ENCODE data around the gene GDPD4. TPM values are rescaled to one million over a fixed set of nuclear protein-coding genes. Genes with fewer than 3 reads are reported as not detected.

The GDPD4 gene
- total RNA-seq, 2 donors from 2014 or later, result not detected

DNA sequence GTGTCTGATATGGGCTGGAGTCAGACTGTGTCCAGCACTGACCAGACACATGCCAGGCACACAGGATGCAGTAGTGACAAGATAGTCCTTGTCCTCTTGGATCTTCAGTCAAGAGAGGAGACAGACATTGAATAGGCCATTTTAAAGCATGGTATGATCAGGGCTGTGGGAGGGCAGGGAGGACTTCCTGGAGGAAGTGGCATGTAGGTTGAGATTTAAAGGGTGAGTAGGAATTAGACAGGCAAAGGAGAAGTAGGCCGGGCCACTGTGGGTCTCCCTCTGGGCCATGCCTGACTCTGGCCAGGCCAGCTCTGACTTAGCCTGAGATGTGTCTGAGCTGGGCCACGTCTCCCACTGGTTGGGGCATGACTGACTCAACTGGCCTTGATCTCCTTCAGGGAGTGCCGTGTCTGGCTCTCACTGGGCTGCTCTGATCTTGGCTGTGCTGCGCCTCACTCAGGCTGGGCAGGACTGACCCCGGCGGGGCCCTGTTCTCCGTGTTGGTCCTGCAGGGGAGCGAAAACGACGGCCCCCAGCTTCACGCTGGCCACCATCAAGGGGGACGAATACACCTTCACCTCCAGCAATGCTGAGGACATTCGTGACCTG is 102.2 kb downstream of the GDPD4 start:
- no peak for ATAC-seq (replicated peaks)
- Mint-ChIP-seq H3K36me3 (ENCODE audit: low read depth) (no peaks in the 10 kb centered on the region), H3K9me3 (no peaks in the 10 kb centered on the region), H3K4me3 (no peak overlapping the region), H3K27me3 (no peaks in the 10 kb centered on the region), H3K4me1 (no peaks in the 10 kb centered on the region), H3K27ac (no peak overlapping the region)

DNA sequence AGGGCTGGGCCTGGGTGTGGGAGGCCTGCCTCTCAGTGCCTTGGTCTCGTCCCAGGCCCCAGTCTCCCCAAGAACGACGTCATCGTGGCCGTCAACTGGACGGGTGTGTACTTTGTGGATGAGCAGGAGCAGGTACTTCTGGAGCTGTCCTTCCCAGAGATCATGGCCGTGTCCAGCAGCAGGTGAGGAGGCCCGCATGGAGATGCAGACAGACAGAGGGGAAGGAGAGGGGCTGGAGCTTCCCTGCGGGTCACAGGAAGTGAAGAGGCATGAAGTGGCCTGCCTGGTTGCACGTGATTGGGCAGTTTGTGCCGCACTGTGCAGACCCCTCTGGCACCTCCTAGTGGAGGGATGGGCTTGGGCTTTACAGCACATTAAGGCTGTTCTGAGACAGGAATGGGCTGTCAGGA is 103.0 kb downstream of the GDPD4 start:
- ATAC-seq (replicated peaks), result peak; percentile 47
- no peaks in the 10 kb centered on the region for H3K4me1 Mint-ChIP-seq
- no peaks in the 10 kb centered on the region for H3K27me3 Mint-ChIP-seq
- H3K9me3 Mint-ChIP-seq, result no peaks in the 10 kb centered on the region
- H3K36me3 Mint-ChIP-seq (ENCODE audit: low read depth), result no peaks in the 10 kb centered on the region
- H3K27ac Mint-ChIP-seq, result no peak overlapping the region
- no peak overlapping the region for H3K4me3 Mint-ChIP-seq

DNA sequence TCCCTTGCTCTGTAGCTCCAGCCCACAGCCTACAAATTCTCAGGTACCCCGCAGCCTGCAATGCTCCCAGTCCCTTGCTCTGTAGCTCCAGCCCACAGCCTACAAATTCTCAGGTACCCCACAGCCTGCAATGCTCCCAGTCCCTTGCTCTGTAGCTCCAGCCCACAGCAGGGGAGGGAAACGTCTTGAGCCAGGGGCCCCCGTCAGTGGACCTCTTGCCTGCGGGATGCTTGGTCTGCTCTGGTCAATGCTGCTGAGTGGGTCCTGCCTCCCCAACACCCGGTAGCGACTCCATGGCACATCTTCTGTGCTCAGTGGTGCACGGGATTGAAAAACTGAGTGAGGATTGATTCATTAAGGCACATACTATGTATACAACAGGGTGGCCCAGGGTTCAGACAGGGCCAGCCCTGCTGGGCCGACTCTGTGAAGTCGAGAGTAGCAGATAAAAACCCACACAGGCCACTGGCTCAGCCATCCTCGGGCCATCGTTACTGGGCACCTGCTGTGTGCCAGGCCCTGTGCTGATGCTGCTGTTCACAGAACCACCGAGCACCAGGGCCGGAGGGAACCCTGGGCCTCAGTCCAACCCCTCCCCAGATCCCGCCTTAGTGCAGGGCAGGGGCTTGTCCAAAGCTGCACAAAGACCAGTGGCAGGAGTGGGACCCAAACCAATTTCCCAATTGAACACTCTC is 103.7 kb downstream of the GDPD4 start:
- no peaks in the 10 kb centered on the region for H3K27me3 Mint-ChIP-seq
- H3K9me3 Mint-ChIP-seq, result no peaks in the 10 kb centered on the region
- no peak overlapping the region for H3K27ac Mint-ChIP-seq
- no peaks in the 10 kb centered on the region for H3K36me3 Mint-ChIP-seq (ENCODE audit: low read depth)
- H3K4me1 Mint-ChIP-seq, result no peaks in the 10 kb centered on the region
- no peak for ATAC-seq (replicated peaks)
- H3K4me3 Mint-ChIP-seq, result no peak overlapping the region

GRCh38 chr11:77196961-77197360 is 104.5 kb downstream of the GDPD4 start:
- no peaks in the 10 kb centered on the region for H3K9me3 Mint-ChIP-seq
- H3K27ac Mint-ChIP-seq, result no peak overlapping the region
- H3K4me1 Mint-ChIP-seq, result no peaks in the 10 kb centered on the region
- no peaks in the 10 kb centered on the region for H3K27me3 Mint-ChIP-seq
- H3K4me3 Mint-ChIP-seq, result no peak overlapping the region
- no peak for ATAC-seq (replicated peaks)
- no peaks in the 10 kb centered on the region for H3K36me3 Mint-ChIP-seq (ENCODE audit: low read depth)

DNA sequence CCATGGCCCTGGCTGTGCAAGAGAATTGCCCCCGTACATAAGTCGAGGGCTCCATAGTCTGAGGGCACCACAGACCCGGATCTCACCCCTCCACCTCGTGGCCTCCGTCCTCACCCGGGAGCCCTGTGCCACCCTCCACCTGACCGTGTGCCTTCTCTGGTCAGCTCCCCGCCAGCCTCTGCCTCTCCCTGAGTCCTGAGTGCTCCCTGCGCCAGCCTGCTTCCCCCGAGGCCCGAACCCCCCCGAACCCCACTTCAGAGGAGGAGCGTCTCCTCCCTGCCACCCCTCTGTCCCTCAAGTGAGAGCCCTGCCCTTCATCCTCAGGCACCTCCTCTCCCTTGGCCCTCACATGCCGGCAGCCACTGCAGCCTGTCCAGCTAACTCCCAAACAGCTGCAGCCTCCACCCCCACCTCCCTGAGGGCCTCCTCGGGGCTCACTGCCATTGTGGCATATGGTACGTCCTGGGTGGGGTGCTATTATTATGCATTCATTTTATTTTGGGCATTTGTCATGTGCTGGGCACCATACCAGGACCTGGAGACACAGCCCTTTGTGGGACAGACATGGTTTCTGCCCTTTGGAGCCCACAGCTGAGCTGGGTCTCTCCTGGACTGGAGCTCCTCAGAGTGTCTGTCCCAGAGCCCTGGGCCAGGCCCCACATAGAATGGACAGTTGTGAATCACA is 106.3 kb downstream of the GDPD4 start:
- Mint-ChIP-seq H3K27me3 (no peaks in the 10 kb centered on the region), H3K4me3 (no peak overlapping the region), H3K4me1 (no peaks in the 10 kb centered on the region), H3K36me3 (ENCODE audit: low read depth) (no peaks in the 10 kb centered on the region), H3K27ac (no peak overlapping the region), H3K9me3 (no peaks in the 10 kb centered on the region)
- ATAC-seq (replicated peaks), result no peak

DNA sequence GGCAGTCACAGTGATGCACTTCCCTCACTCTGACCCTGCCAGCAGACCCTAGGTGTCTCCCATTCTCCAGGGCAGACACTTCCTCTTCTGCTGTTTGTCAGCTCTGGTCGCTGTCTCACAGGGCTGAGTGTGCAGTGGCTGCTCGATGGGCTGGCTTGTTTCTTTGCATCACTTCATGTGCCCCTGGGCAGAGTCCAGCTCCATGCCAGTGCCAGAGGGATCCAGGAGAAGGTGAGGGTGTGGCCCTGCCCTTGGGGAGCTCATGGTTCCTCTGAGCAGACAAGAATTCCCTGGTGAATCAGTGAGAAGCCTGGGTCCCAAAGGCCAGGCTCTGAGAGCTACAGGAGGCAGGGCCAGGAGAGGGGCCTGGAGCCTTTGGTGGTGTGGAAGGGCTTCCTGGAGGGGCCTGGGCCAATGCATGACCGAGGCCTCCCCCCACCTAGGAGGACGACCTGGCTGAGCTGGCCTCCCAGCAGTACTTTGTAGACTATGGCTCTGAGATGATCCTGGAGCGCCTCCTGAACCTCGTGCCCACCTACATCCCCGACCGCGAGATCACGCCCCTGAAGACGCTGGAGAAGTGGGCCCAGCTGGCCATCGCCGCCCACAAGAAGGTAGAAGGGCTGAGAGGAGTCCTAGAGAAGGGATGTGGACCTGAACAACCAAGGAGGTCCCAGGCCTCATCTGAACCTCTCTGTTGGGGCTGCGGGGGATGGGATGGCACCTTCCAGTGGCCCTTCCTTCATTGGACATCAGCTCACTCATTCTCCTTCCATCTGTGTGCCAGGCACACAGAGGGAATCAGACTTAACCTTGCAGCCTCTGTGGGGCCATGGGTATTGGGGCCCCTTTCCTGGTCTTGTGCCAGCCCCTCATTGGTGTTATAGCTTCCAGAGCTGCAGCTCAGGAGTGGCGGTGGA is 107.3 kb downstream of the GDPD4 start:
- Mint-ChIP-seq H3K27ac (no peak overlapping the region), H3K4me1 (no peaks in the 10 kb centered on the region), H3K4me3 (no peak overlapping the region), H3K9me3 (no peaks in the 10 kb centered on the region), H3K27me3 (no peaks in the 10 kb centered on the region), H3K36me3 (ENCODE audit: low read depth) (no peaks in the 10 kb centered on the region)
- no peak for ATAC-seq (replicated peaks)

DNA sequence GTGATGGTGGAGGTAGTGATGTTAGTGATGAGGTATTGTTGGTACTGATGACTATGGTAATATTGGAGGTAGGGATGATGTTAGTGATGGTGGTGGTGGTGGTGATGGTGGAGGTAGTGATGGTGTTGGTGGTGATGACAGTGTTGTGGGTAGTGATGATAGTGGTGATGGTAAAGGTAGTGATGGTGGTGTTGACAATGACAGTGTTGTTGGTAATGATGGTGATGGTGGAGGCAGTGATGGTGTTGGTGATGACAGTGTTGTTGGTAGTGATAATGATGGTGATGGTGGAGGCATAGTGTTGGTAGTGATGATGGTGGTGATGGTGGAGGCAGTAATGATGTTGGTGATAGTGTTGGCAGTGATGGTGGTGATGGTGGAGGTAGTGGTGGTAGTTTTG is 108.3 kb downstream of the GDPD4 start:
- no peak overlapping the region for H3K27ac Mint-ChIP-seq
- H3K27me3 Mint-ChIP-seq, result no peaks in the 10 kb centered on the region
- H3K36me3 Mint-ChIP-seq (ENCODE audit: low read depth), result no peaks in the 10 kb centered on the region
- ATAC-seq (replicated peaks), result no peak
- H3K4me1 Mint-ChIP-seq, result no peaks in the 10 kb centered on the region
- H3K9me3 Mint-ChIP-seq, result no peaks in the 10 kb centered on the region
- no peak overlapping the region for H3K4me3 Mint-ChIP-seq

- H3K27me3 Mint-ChIP-seq, result no peaks in the 10 kb centered on the region
- no peak overlapping the region for H3K27ac Mint-ChIP-seq
- no peaks in the 10 kb centered on the region for H3K36me3 Mint-ChIP-seq (ENCODE audit: low read depth)
- peak; percentile 52 for ATAC-seq (replicated peaks)
- no peak overlapping the region for H3K4me3 Mint-ChIP-seq
- H3K9me3 Mint-ChIP-seq, result no peaks in the 10 kb centered on the region
- no peaks in the 10 kb centered on the region for H3K4me1 Mint-ChIP-seq
These were observed 109.5 kb downstream of the GDPD4 start for GRCh38 chr11:77191823-77192495.

- Mint-ChIP-seq H3K4me3 (no peak overlapping the region), H3K36me3 (ENCODE audit: low read depth) (no peaks in the 10 kb centered on the region), H3K4me1 (no peaks in the 10 kb centered on the region), H3K27ac (no peak overlapping the region), H3K9me3 (no peaks in the 10 kb centered on the region), H3K27me3 (no peaks in the 10 kb centered on the region)
- ATAC-seq (replicated peaks), result no peak
These were observed 110.1 kb downstream of the GDPD4 start for GRCh38 chr11:77191429-77191822.

DNA sequence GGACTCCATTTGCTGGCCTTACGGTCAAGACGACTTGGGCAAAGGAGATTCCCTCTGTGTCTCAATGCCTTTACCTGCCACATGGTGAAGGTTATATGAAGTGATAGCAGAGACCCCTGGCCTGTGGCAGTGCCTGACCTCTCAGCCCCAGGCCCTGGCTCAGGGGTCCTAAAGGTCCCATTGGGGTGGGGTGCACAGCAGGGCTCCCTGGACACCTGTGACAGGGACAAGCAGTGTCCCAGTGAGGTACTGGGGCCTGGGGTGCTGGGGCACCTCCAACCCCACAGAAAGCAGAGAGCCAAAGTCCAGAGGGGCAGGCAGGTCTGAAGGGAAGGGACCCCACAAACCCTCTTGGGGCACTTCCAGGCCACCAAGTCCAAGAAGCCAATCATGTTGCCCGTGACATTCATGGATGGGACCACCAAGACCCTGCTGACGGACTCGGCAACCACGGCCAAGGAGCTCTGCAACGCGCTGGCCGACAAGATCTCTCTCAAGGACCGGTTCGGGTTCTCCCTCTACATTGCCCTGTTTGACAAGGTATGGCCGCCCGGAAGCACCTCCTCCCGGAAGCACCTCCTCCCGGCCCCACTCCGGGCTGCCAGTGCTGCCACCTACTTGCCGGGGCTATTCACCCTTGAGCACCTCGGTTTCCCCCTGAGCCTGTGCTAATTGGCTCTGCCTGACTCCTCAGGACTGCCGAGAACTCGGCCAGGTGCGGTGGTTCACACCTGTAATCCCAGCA is 111.0 kb downstream of the GDPD4 start:
- no peak for ATAC-seq (replicated peaks)
- H3K4me3 Mint-ChIP-seq, result no peak overlapping the region
- H3K27me3 Mint-ChIP-seq, result no peaks in the 10 kb centered on the region
- H3K36me3 Mint-ChIP-seq (ENCODE audit: low read depth), result no peaks in the 10 kb centered on the region
- H3K9me3 Mint-ChIP-seq, result no peaks in the 10 kb centered on the region
- H3K4me1 Mint-ChIP-seq, result no peaks in the 10 kb centered on the region
- no peak overlapping the region for H3K27ac Mint-ChIP-seq

GRCh38 chr11:77189588-77190210 is 111.8 kb downstream of the GDPD4 start:
- Mint-ChIP-seq H3K9me3 (no peaks in the 10 kb centered on the region), H3K4me1 (no peaks in the 10 kb centered on the region), H3K4me3 (no peak overlapping the region), H3K36me3 (ENCODE audit: low read depth) (no peaks in the 10 kb centered on the region), H3K27ac (no peak overlapping the region), H3K27me3 (no peaks in the 10 kb centered on the region)
- no peak for ATAC-seq (replicated peaks)

DNA sequence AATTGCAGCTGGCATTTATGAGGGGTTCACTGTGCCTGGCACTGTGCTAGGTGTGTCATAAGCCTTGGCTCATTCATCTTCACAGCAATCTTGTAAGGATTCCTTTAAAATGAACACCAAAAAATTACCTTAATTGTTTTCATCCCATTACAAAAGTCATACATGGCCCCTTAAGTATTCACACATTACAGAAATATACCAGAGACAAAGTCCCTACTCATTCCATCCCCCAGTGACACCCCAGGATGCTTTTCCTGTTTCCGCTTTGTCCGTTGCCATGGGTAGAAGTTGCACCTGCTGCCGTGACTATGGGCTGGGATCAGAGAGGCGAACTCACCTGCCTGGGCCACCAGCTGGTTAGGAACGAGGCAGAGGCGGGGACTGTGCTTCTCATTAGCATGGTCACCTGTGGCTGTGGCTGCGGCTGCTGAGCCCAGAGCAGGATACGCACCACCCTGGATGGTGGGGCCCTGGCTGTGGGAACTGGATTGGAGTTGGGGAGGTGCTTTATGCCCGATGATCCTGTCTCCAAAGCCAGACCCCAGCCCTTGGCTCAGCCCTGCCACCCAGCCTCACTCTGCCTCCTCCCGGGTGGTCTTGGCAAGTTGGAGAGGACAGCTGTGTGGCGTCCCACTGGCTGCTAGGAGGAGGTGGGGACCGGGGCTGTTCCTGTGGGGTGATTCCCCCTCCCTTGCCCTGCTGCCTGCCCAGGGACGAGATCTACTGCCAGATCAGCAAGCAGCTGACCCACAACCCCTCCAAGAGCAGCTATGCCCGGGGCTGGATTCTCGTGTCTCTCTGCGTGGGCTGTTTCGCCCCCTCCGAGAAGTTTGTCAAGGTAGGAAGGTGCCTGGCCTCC is 112.6 kb downstream of the GDPD4 start:
- no peak for ATAC-seq (replicated peaks)
- Mint-ChIP-seq H3K9me3 (no peaks in the 10 kb centered on the region), H3K27ac (no peak overlapping the region), H3K27me3 (no peaks in the 10 kb centered on the region), H3K4me1 (no peaks in the 10 kb centered on the region), H3K4me3 (no peak overlapping the region), H3K36me3 (ENCODE audit: low read depth) (no peaks in the 10 kb centered on the region)

Measured in activated T-helper 17 cell treated with anti-CD3 and anti-CD28 coated beads, Interleukin-2, amount 50 U/mL, for 72 hours (primary cell).